Muscle of arm (tissue), 12 donors: ENCODE data around the gene SECTM1. TPM values are rescaled to one million over a fixed set of nuclear protein-coding genes. Genes with fewer than 3 reads are reported as not detected.

Source experiments
- DNase-seq: peaks from one replicate; pipeline ENCODE4 v3.0.0-alpha.2; 2013
- polyA plus RNA-seq, 12 donors: library from polyadenylated mRNA; unstranded; fragments of 120-200 nt; gene quantifications; one replicate each; pipeline ENCODE4 v1.2.1, GENCODE V29; 2013; ENCODE audit not compliant: insufficient read length in 12 of 12

Gene SECTM1
- polyA plus RNA-seq, 12 donors: 1.7 to 15.8 (median 3.1) TPM; not detected in 2

DNA sequence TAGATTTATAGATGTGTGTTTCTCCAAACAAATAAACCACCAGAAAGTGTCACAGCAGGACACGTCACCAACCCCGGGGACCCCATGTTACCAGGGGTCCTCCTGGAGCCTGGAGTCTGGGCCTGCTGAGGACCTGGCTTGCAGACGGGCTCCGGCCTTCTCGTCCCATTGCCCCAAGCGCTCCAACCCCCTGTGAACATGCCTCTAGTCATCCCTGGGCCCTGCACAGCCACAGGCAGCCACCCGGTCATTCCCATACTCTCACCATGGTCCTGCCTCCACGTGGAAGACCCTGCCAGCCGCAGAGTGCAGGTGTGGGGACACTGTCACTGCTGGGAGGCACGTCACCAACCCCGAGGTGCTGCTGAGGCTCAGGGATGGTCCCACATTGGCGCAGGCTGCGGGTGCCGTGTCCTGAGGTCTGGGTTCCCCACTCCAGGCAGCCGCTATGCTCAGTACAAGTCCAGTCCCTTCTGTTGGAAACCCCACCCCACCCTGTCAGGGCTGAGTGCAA is 4.5 kb downstream of the SECTM1 start:
- DNase-seq: no peak

- DNase-seq: no peak
These were observed 5.2 kb downstream of the SECTM1 start for GRCh38 chr17:82328141-82328993.

GRCh38 chr17:82327757-82328140 is 5.8 kb downstream of the SECTM1 start:
- DNase-seq: no peak

GRCh38 chr17:82327289-82327688 is 6.3 kb downstream of the SECTM1 start:
- DNase-seq: no peak

- DNase-seq: no peak
These were observed 8.0 kb downstream of the SECTM1 start for GRCh38 chr17:82325286-82326180.

DNA sequence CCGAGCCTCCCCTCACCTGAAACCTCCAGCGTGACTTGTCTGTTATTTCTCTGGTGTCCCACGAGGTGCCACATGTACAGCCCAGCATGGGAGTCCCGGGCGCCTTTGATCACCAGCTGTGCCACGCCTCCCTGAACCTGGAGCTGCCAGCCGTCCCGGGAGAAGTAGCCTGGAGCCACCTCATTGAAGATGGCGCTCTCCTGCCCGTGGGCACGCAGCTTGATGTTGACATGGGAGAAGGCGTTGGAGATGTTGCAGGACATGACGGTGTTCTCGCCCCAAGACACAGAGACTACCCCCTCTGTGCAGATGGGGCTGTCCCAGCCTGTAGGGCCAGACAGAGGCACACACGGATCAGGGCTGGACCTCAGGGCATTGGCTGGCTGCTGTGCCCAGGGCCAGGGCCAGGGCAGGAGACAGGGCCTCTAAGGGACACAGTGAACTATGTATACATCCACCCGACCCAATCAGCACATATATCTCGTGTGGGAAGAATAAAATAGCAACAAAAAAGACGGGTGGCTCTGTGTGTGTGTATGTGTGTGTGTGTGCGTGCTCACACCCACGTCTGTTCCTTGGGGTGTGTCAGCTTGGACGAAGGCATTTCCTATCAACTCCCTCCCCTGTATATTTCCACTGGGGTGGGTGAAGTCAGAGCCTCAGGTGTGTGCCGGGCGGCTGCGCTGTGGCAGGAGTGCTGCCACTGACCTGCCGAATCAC is 8.8 kb downstream of the SECTM1 start:
- DNase-seq: no peak

- DNase-seq: no peak
These were observed 9.9 kb downstream of the SECTM1 start for GRCh38 chr17:82323514-82324234.

- DNase-seq: no peak
These were observed 10.8 kb downstream of the SECTM1 start for GRCh38 chr17:82322526-82323453.

DNA sequence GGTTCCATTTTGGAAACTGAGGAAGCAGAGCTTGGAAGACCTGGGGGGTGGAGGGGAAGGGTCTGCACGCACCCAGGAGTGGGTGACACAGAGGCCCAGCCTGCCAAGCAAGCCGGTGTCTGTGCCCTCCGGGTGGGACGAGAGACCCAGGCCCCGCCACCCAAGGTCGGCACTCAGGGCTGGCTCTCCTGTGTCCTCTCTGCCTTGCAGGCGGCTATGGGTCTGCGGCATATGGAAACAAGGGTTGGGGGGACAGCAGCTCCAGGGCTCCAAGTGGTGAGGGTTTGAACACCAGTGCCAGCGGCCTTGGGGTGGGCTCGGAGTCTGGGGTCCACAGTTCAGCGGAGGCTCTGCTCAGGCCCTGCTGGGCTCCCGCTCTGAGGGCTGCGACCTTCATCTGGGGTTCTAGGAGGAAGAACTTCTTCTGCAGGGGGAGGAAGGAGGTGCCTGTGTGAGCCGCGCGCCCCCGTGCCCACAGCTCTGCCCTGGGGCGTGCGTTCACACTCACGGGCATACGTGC is 11.6 kb downstream of the SECTM1 start:
- DNase-seq: no peak

DNA sequence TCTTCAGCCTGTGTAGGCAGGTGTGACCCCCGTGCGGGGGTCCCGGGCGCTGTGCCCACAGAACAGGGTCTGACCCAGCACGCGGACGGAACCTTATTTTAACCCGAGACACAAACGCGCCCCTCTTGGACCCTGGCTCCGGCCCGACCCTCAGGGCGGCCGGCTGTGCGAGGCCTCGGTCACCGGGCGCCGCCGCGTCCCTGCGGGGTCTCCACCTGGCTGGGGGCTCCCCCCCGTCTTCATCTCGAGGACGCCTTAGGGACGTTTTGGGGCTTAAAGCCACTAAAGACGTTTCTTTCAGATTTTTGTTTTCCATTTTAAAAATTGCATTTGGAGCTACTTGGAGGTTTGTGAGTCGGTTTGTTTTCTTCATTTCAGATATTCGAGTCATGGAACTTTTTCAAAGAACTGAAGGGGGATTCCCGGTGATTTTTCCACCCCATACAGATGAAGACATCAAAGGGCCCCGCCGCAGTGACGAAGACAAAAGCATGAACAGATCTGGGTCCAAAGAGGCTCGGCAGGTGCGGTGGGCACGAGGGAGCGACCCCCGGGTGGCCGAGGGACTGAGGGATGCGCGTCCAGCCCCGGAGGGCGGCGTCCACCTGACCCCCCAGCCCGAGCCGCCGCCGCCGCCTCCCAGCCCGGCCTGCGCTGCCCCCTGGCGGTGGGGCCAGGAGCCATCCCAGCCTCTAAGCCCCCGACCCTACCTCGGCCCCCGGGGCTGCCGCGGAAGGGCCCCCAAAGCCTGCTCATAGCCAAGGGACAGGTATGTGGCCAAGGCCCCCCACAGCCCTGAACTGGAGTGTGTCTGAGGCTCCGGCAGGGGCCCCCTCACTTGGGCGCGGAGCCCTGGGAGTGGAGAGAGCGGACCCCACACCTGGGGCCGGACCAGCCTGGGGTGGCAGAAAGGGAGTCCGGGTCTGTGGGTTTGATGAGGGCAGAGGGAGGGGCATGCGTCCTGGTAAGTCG is 12.3 kb downstream of the SECTM1 start:
- DNase-seq: no peak

DNA sequence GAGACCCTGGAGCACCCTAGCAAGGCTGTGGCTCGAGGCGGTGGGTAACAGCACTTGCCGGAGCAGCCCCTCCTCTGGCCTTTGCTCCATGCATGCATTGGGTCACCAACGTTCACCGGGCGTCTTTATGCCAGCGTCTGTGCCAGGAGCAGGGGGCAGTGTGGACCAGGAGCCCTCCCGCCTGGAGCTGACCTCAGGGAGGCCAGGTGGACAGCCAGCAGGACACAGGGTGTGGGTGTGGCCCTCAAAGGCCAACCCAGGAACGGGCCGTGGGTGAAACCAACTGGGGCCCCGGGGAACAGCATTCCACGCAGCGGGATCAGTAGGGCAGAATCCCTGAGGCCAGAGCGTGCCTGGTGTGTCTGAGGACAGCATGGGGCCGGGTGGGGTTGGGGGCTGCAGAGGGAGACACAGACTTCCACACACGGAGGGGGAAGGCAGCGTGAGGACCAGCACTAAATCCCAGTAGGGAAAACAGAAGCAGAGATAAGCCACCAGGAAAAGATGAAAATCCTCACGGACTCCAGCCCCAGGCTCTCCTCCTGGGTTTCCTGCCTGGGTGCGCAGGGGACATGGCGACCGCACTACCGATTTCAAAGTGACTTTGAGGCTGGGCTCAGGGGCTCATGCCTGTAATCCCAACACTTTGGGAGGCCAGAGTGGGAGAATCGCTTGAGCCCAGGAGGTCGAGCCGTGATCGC is 13.3 kb downstream of the SECTM1 start:
- no peak for DNase-seq

DNA sequence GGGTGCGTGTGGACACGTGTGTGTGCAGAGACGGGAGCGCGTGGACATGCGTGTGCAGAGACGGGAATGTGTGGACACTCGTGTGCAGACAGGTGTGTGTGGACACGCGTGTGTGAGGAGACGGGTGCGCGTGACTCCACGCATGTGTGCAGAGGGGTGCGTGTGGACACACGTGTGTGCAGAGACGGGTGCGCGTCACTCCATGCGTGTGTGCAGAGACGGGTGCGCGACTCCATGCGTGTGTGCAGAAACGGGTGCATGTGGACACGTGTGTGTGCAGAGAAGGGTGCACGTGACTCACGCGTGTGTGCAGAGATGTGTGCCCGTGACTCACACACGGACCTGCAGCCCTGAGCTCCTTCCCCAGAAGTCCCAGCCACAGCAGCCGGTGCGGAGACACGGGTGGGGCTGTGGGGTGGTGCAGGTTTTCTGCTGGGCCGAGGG is 13.9 kb downstream of the SECTM1 start:
- DNase-seq: no peak

GRCh38 chr17:82318772-82319606 is 14.6 kb downstream of the SECTM1 start:
- no peak for DNase-seq

DNA sequence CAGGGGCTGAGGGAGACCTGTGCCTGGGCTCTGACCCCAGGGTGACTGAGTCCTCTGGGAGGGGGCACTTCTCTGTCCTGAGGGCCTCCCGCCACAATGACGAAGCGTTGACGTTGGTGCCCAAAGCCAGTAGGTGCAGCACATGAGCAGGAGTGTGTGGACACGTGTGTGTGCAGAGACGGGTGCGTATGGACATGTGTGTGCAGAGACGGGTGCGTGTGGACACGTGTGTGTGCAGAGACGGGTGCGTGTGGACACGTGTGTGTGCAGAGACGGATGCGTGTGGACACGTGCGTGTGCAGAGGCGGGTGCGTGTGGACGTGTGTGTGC is 15.4 kb downstream of the SECTM1 start:
- no peak for DNase-seq

- no peak for DNase-seq
These were observed 16.0 kb downstream of the SECTM1 start, which contains the start of gene CD7 for GRCh38 chr17:82317394-82318168. CD7 (minus strand) TSS chr17:82317608; CDS start chr17:82317495, 113 bp downstream.
